ENCODE measurements around the gene VRK2. TPM values are rescaled to one million over a fixed set of nuclear protein-coding genes. Genes with fewer than 3 reads are reported as not detected.
"Not testable (repeated sequence)": the region's sequence is repeated elsewhere in the genome, so short reads cannot be mapped to it uniquely, and the experiment has no call there.

The VRK2 gene
- total RNA-seq, 8 experiments from 2014 or later: 1.8 to 26.6 (median 9.7) TPM

DNA sequence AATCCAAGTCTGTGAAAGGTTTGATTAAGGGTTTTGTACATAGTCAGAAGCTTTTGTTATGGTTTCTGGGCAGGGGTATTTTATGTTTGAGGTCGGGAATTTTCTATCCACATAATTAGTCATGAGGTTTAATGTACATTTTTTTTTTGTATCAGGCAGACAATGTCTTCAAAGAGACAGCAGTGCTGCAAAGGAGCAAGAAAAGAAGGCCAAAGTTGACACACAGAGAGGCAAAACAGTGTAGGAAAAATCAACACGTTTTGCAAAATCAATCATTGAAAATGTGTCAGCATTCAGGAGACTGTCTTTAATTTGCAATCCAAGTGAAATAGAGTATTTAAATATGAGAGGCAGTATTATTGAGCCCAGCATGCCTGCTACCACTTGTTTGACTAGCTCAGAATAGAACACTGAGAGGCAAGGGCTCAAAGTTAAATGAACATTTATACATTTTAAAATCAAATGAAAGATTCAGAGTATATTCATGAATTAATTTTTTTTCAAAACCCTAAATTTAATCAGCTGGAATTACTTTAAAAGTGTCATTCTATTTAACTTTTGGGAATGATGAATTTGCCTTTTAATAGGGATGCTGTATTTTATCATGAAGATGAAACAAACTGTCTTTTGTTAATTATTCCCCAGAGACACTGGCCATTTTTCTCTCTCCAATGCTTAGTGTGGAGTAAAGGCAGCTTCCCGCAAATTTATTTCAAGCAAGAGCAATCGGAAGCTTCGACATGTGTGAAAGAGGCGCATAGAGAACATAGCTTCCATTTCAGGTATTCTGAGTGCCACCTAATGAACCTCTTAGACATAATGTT, 11.3 kb downstream of the VRK2 start:
- H3K27ac ChIP-seq: no peak overlapping the region
- ATAC-seq (replicated peaks in 6 of 8): peak in 5 of 8 experiments; percentile 29 to 87 (median 68)
- no peak overlapping the region for H3K4me3 ChIP-seq
- 10 to 72% (median 38%) methylated on average over 3 to 6 of the region's 6 CpGs for WGBS, 10 experiments
- in situ Hi-C loops (cut with MboI; ENCODE audit: low pct_unique_long_range_greater_than_20kb in 2 of 9, low sequenced_read_pairs in 9 of 9, unreplicated experiment in 9 of 9): no loop called here
- peaks cover 8 to 18% of the 10 kb centered on the region in 2 donors for H3K4me1 ChIP-seq (replicated peaks in 1 of 2)

DNA sequence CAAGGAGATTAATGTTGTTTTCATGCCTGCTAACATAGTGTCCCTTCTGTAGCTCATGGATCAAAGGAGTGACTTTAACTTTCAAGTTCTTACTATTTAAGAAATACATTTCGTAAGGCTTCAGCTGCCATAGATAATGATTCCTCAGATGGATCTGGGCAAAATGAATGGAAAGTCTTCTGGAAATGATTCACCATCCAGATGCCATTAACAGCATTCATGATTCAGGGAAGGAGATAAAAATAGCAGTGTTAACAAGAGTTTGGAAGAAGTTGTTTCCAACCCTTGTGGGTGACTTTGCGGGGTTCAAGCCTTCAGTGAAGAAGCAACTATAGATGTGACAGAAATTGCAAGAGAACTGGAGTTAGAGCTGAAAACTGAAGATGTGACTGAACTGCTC, 17.0 kb downstream of the VRK2 start:
- ATAC-seq (replicated peaks in 6 of 8): peak in 2 of 8 experiments; percentile 85 to 92
- H3K27ac ChIP-seq: no peak overlapping the region
- in situ Hi-C loops (cut with MboI; ENCODE audit: low pct_unique_long_range_greater_than_20kb in 2 of 9, low sequenced_read_pairs in 9 of 9, unreplicated experiment in 9 of 9): no loop called here
- 7 to 85% (median 68%) methylated on average over 1 to 2 of the region's 2 CpGs; no CpG with 5 or more reads in 2 of the 10 experiments for WGBS, 10 experiments
- H3K4me1 ChIP-seq (replicated peaks in 1 of 2): peaks cover 4 to 5% of the 10 kb centered on the region in 2 donors
- H3K4me3 ChIP-seq: no peak overlapping the region

DNA sequence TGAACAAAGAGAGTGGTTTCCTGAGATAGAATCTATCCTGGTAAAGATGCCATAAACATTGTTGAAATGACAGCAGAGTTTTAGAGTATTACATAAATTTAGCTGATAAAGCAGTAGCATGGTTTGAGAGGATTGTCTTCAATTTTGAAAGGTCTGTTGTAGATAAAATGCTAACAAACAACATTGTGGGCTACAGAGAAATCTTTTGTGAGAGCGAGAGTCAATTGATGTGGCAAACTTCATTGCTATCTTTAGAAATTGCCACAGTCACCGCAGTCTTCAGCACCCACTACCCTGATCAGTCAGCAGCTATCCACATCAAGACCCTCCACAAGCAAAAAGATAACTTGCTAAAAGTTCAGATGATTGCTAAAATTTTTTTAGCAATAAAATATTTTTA, 17.5 kb downstream of the VRK2 start:
- WGBS, 10 experiments: 40 to 94% (median 76%) methylated on average over 1 to 2 of the region's 2 CpGs; no CpG with 5 or more reads in 4 of the 10 experiments
- H3K4me1 ChIP-seq (replicated peaks in 1 of 2): peaks cover 0 to under 1% of the 10 kb centered on the region in 2 donors
- H3K27ac ChIP-seq: no peak overlapping the region
- no peak for ATAC-seq (replicated peaks in 6 of 8)
- no peak overlapping the region for H3K4me3 ChIP-seq
- in situ Hi-C loops (cut with MboI; ENCODE audit: low pct_unique_long_range_greater_than_20kb in 2 of 9, low sequenced_read_pairs in 9 of 9, unreplicated experiment in 9 of 9): no loop called here

DNA sequence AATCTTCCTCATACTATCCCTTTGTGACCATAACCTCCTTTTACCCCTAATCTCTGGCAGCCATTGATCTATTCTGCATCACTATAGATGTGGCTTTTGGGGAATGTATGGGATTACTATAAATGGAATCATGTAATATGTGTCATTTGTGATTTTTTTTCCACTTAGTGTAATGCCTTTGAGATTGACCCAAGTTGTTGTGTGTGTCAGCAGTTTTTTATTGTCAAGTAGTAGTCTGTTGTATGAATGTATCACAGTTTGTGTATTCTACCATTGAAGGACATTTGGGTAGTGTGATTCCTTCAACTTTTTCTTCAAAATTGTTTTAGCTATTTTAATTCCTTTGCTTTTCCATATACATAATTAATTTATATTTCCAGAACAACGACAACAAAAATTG, 18.6 kb downstream of the VRK2 start:
- in situ Hi-C loops (cut with MboI; ENCODE audit: low pct_unique_long_range_greater_than_20kb in 2 of 9, low sequenced_read_pairs in 9 of 9, unreplicated experiment in 9 of 9): no loop called here
- H3K4me1 ChIP-seq (replicated peaks in 1 of 2): no peaks in the 10 kb centered on the region
- H3K4me3 ChIP-seq: no peak overlapping the region
- no peak for ATAC-seq (replicated peaks in 6 of 8)
- WGBS, 10 experiments: 80 to 100% (median 100%) methylated on average over 1 of the region's 1 CpG; no CpG with 5 or more reads in 1 of the 10 experiments
- H3K27ac ChIP-seq: no peak overlapping the region

DNA sequence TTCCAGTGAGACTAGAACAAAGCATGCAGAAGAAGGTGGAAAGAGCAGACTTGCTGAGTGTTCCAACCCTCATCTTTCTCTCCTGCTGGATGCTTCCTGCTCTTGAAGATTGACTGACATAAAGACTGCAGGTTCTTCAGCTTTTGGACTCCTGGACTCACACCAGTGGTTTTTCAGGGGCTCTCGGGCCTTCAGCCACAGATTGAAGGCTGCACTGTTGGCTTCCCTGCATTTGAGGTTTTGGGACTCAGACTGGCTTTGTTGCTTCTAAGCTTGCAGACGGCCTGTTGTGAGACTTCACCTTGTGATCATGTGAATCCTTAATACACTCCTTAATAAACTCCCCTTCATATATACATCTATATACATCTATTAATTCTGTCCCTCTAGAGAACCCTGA, 20.4 kb downstream of the VRK2 start:
- ATAC-seq (replicated peaks in 6 of 8): no peak
- 80 to 100% (median 100%) methylated on average over 1 of the region's 2 CpGs; no CpG with 5 or more reads in 4 of the 10 experiments for whole genome bisulfite sequencing, 10 experiments
- in situ Hi-C loops (cut with MboI; ENCODE audit: low pct_unique_long_range_greater_than_20kb in 2 of 9, low sequenced_read_pairs in 9 of 9, unreplicated experiment in 9 of 9): no loop called here
- no peak overlapping the region for H3K4me3 ChIP-seq
- H3K27ac ChIP-seq: no peak overlapping the region
- H3K4me1 ChIP-seq (replicated peaks in 1 of 2): no peaks in the 10 kb centered on the region

DNA sequence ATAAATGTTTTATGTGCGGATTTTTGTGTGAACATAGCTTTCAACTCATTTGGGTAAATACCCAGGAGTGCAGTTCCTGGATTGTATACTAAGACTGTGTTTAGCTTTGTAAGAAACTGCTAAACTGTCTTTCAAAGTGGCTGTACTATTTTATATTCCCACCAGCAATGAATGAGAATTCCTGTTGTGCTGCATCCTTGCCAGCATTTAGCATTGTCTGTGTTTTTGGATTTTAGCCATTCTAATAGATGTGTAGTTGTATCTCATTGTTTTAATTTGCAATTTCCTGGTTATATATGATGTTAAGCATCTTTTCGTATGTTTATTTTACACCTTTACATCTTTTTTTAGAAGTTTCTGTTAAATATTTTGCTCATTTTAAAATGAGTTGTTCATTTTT, 24.2 kb downstream of the VRK2 start:
- Histone ChIP-seq H3K4me3 (no peak overlapping the region), H3K27ac (no peak overlapping the region), H3K4me1 (replicated peaks in 1 of 2) (no peaks in the 10 kb centered on the region)
- in situ Hi-C loops (cut with MboI; ENCODE audit: low pct_unique_long_range_greater_than_20kb in 2 of 9, low sequenced_read_pairs in 9 of 9, unreplicated experiment in 9 of 9): no loop called here
- 83 to 100% (median 96%) methylated on average over 1 to 2 of the region's 2 CpGs; no CpG with 5 or more reads in 1 of the 10 experiments for WGBS, 10 experiments
- no peak for ATAC-seq (replicated peaks in 6 of 8)

DNA sequence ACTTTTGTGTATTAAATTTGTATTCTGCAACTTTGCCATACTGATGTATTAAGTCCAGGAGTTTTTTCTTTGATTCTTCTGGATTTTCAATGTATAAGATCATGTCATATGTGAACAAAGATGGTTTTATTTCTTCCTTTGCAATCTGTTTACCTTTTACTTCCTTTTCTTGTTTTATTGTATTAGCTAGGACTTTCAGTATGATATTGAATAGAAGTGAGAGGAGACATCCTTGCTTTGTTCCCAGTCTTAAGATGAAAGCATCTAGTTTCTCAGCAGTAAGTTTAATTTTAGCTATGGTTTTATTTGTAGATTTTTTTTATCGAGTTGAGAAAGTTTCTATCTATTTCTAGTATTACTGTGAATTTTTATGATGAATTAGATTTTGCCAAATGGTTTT, 25.5 kb downstream of the VRK2 start:
- no peak overlapping the region for H3K27ac ChIP-seq
- ATAC-seq (replicated peaks in 6 of 8): no peak
- 83 to 100% (median 95%) methylated on average over 1 of the region's 1 CpG; no CpG with 5 or more reads in 2 of the 10 experiments for WGBS, 10 experiments
- no peak overlapping the region for H3K4me3 ChIP-seq
- in situ Hi-C loops (cut with MboI; ENCODE audit: low pct_unique_long_range_greater_than_20kb in 2 of 9, low sequenced_read_pairs in 9 of 9, unreplicated experiment in 9 of 9): no loop called here
- no peaks in the 10 kb centered on the region for H3K4me1 ChIP-seq (replicated peaks in 1 of 2)

DNA sequence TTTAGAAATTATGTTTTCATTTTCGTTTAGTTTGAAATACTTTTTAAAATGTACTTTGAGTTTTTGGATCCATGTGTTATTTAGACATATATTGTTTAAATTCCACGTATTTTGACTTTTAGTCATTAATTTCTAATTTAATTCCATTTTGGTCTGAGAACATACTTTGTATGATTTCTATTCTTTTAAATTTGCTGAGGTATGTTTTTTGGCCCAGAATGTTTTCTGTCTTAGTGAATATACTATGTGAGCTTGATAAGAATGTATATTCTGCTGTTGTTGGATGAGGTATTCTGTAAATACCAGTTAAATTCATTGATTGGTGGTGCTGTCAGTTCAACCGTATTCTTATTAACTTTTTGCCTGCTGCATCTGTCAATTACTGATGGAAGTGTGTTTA, 26.4 kb downstream of the VRK2 start:
- no peak overlapping the region for H3K27ac ChIP-seq
- in situ Hi-C loops (cut with MboI; ENCODE audit: low pct_unique_long_range_greater_than_20kb in 2 of 9, low sequenced_read_pairs in 9 of 9, unreplicated experiment in 9 of 9): no loop called here
- no peak for ATAC-seq (replicated peaks in 6 of 8)
- no peaks in the 10 kb centered on the region for H3K4me1 ChIP-seq (replicated peaks in 1 of 2)
- no peak overlapping the region for H3K4me3 ChIP-seq
- WGBS, 10 experiments: 67 to 100% (median 89%) methylated on average over 1 to 3 of the region's 3 CpGs

DNA sequence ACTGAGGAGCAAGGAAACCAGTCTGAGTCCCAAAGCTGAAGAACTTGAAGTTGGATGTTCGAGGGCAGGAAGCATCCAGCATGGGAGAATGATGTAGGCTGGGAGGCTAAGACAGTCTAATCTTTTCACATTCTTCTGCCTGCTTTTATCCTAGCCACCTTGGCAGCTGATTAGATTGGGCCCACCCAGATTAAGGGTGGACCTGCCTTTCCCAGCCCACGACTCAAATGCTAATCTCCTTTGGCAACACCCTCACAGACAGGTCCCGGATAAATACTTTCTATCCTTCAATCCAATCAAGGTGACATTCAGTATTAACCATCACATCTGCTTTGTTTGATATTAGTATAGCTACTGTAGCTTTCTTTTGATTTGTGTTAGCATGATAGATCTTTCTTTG, 27.1 kb downstream of the VRK2 start:
- in situ Hi-C loops (cut with MboI; ENCODE audit: low pct_unique_long_range_greater_than_20kb in 2 of 9, low sequenced_read_pairs in 9 of 9, unreplicated experiment in 9 of 9): no loop called here
- no peak overlapping the region for H3K27ac ChIP-seq
- H3K4me3 ChIP-seq: no peak overlapping the region
- WGBS, 10 experiments: 74 to 100% (median 94%) methylated on average over 1 to 3 of the region's 3 CpGs; no CpG with 5 or more reads in 1 of the 10 experiments
- no peaks in the 10 kb centered on the region for H3K4me1 ChIP-seq (replicated peaks in 1 of 2)
- ATAC-seq (replicated peaks in 6 of 8): no peak

DNA sequence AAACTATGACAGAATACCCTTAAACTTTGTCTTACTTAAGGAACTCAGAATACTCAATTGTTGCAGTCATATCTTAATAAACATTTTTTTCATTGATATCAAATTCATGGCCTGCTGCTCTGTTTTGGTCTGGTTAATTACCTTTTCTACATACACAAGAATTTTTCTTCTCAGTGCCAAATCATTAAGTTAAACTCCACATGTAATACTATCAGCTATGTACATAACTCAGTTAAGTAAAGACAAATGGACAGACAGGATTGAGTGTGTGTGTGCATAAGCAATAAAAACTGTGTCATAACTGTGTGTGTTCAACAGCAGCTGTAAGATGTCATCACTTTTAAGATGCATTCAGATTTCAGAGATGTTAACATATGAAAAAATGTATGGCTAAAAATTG, 34.4 kb downstream of the VRK2 start:
- Histone ChIP-seq H3K4me3 (no peak overlapping the region), H3K27ac (no peak overlapping the region), H3K4me1 (replicated peaks in 1 of 2) (no peaks in the 10 kb centered on the region)
- peak in 4 of 8 experiments; percentile 25 to 96 (median 56) for ATAC-seq (replicated peaks in 6 of 8)
- in situ Hi-C loops (cut with MboI; ENCODE audit: low pct_unique_long_range_greater_than_20kb in 2 of 9, low sequenced_read_pairs in 9 of 9, unreplicated experiment in 9 of 9): no loop called here

DNA sequence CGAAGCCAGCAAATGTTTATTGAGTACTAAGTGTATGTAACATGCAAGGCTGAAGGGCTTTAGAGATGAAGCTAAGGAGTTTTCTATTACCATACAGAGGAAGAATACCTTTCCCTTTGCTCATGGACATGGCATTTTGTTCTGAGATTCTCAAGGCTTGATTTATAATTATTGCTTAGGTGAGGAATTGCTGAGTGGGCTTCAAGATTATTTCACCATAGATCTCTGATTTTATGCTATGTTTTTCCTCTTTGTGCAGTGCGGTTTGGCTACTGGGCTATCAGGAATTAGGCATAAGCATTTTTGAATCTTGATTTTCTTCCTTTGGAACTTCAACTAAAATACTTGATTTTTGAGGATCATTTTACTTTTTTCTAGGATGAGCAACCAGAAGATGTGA, 42.5 kb downstream of the VRK2 start:
- H3K27ac ChIP-seq: no peak overlapping the region
- H3K4me3 ChIP-seq: no peak overlapping the region
- no peak for ATAC-seq (replicated peaks in 6 of 8)
- 63 to 100% (median 94%) methylated on average over 1 to 2 of the region's 2 CpGs for WGBS, 10 experiments
- in situ Hi-C loops (cut with MboI; ENCODE audit: low pct_unique_long_range_greater_than_20kb in 2 of 9, low sequenced_read_pairs in 9 of 9, unreplicated experiment in 9 of 9): no loop called here
- peaks cover 0 to 3% of the 10 kb centered on the region in 2 donors for H3K4me1 ChIP-seq (replicated peaks in 1 of 2)

DNA sequence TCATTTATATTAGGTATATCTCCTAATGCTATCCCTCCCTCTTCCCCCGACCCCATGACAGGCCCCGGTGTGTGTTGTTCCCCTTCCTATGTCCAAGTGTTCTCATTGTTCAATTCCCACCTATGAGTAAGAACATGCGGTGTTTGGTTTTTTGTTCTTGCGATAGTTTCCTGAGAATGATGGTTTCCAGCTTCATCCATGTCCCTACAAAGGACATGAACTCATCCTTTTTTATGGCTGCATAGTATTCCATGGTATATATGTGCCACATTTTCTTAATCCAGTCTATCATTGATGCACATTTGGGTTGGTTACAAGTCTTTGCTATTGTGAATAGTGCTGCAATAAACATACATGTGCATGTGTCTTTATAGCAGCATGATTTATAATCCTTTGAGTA, 46.2 kb downstream of the VRK2 start:
- ATAC-seq (replicated peaks in 6 of 8); H3K4me1 ChIP-seq (replicated peaks in 1 of 2); H3K27ac ChIP-seq; in situ Hi-C loops (cut with MboI; ENCODE audit: low pct_unique_long_range_greater_than_20kb in 2 of 9, low sequenced_read_pairs in 9 of 9, unreplicated experiment in 9 of 9); H3K4me3 ChIP-seq: not testable (repeated sequence)
- 100% methylated on average over 1 to 2 of the region's 4 CpGs; no CpG with 5 or more reads in 6 of the 10 experiments for WGBS, 10 experiments

DNA sequence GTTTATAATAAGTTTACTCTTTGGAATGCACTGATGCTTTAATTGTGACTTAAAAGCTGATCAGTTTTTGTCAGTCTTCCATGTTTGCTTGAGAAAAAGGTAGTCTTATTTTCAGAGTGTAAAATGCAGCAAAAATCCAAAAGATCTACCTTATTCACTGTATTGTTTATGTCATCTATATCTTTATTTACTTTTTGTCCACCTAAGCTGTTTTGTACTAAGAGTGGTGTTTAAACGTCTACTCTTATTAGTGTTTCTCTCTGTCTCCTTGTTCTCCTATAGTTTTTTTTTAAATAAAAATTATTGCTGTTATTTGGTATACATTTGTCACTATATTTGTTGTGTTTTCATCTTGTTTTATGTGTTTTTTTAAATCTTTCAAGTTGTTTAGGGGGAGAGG, 50.4 kb downstream of the VRK2 start:
- no peaks in the 10 kb centered on the region for H3K4me1 ChIP-seq (replicated peaks in 1 of 2)
- in situ Hi-C loops (cut with MboI; ENCODE audit: low pct_unique_long_range_greater_than_20kb in 2 of 9, low sequenced_read_pairs in 9 of 9, unreplicated experiment in 9 of 9): no loop called here
- 67 to 100% (median 87%) methylated on average over 1 of the region's 1 CpG for WGBS, 10 experiments
- H3K27ac ChIP-seq: no peak overlapping the region
- no peak overlapping the region for H3K4me3 ChIP-seq
- no peak for ATAC-seq (replicated peaks in 6 of 8)
